Lower lobe of right lung (tissue), 2 donors: Measurements from ENCODE around the gene SPATA12. TPM values are rescaled to one million over a fixed set of nuclear protein-coding genes. Genes with fewer than 3 reads are reported as not detected.

Experiments used
- ATAC-seq, 2 donors: fragments of 200-7000 bp; cut with Tn5 transposase; one replicate each; pipeline ENCODE4 v1.9.1; 2020 to 2022; ENCODE audit warnings: mild to moderate bottlenecking in 2 of 2, moderate library complexity in 2 of 2
- DNase-seq: peaks from one replicate; pipeline ENCODE4 v3.0.0-alpha.2; 2020
- H3K27ac ChIP-seq: fragments of 200-600 bp; one replicate; pipeline ENCODE4 v1.8.0; 2022
- H3K27me3 ChIP-seq: fragments of 200-600 bp; one replicate; pipeline ENCODE4 v1.8.0; 2022; ENCODE audit warnings: low read depth
- H3K36me3 ChIP-seq: fragments of 200-600 bp; one replicate; pipeline ENCODE4 v1.8.0; 2022; ENCODE audit warnings: mild to moderate bottlenecking
- H3K4me1 ChIP-seq: fragments of 200-600 bp; one replicate; pipeline ENCODE4 v1.8.0; 2022
- H3K4me3 ChIP-seq: fragments of 200-600 bp; one replicate; pipeline ENCODE4 v1.8.0; 2022; ENCODE audit warnings: mild to moderate bottlenecking
- H3K9me3 ChIP-seq: fragments of 200-600 bp; one replicate; pipeline ENCODE4 v1.8.0; 2022
- intact Hi-C: fragments of 100-400 bp; cut with DNase I; formaldehyde crosslinking; loops from one replicate; pipeline ENCODE4 v1.11.0; 2022
- total RNA-seq: library from RNA; stranded (reverse); fragmentation: NEBNext Ultra II Directional; extraction: Animal tissue kit (Norgen Biotek cat#: 25700); gene quantifications from one replicate; pipeline ENCODE4 v1.2.1, GENCODE V29; 2021
- TF ChIP-seq, protein P1 (sequence below): fragments of 200-600 bp; IDR thresholded peaks from one replicate; pipeline ENCODE4 v1.8.0; 2022; ENCODE audit warnings: antibody characterized with exemption, mild to moderate bottlenecking
- donor health status: DM: no; HTN: yes; CAD: no; lungs with severe emphysema.

SPATA12 gene
- total RNA-seq, 1 donor from 2014 or later, result 0.15 TPM

GRCh38 chr3:57041674-57042073, 18.8 kb upstream of the SPATA12 start:
- Histone ChIP-seq H3K4me3 (no peak overlapping the region), H3K36me3 (no peaks in the 10 kb centered on the region), H3K27me3 (no peaks in the 10 kb centered on the region), H3K4me1 (no peaks in the 10 kb centered on the region), H3K9me3 (no peaks in the 10 kb centered on the region), H3K27ac (no peak overlapping the region)
- ATAC-seq, result no peak
- intact Hi-C loops, result no loop called here
- DNase-seq, result no peak
- TF ChIP-seq, protein P1, sequence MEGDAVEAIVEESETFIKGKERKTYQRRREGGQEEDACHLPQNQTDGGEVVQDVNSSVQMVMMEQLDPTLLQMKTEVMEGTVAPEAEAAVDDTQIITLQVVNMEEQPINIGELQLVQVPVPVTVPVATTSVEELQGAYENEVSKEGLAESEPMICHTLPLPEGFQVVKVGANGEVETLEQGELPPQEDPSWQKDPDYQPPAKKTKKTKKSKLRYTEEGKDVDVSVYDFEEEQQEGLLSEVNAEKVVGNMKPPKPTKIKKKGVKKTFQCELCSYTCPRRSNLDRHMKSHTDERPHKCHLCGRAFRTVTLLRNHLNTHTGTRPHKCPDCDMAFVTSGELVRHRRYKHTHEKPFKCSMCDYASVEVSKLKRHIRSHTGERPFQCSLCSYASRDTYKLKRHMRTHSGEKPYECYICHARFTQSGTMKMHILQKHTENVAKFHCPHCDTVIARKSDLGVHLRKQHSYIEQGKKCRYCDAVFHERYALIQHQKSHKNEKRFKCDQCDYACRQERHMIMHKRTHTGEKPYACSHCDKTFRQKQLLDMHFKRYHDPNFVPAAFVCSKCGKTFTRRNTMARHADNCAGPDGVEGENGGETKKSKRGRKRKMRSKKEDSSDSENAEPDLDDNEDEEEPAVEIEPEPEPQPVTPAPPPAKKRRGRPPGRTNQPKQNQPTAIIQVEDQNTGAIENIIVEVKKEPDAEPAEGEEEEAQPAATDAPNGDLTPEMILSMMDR, result no peak

- intact Hi-C loops, result no loop called here
- Histone ChIP-seq H3K4me1 (no peaks in the 10 kb centered on the region), H3K4me3 (no peak overlapping the region), H3K27me3 (no peaks in the 10 kb centered on the region), H3K9me3 (no peaks in the 10 kb centered on the region), H3K36me3 (no peaks in the 10 kb centered on the region), H3K27ac (no peak overlapping the region)
- no peak for ATAC-seq
- DNase-seq, result no peak
- TF ChIP-seq, protein P1, result no peak
These were observed 16.9 kb upstream of the SPATA12 start for GRCh38 chr3:57043518-57043917.

- intact Hi-C loops, result no loop called here
- ATAC-seq, result no peak
- no peak for DNase-seq
- Histone ChIP-seq H3K9me3 (no peaks in the 10 kb centered on the region), H3K27me3 (no peaks in the 10 kb centered on the region), H3K36me3 (no peaks in the 10 kb centered on the region), H3K4me3 (no peak overlapping the region), H3K4me1 (no peaks in the 10 kb centered on the region), H3K27ac (no peak overlapping the region)
- TF ChIP-seq, protein P1, result no peak
These were observed 14.2 kb upstream of the SPATA12 start for GRCh38 chr3:57046101-57046765.

DNA sequence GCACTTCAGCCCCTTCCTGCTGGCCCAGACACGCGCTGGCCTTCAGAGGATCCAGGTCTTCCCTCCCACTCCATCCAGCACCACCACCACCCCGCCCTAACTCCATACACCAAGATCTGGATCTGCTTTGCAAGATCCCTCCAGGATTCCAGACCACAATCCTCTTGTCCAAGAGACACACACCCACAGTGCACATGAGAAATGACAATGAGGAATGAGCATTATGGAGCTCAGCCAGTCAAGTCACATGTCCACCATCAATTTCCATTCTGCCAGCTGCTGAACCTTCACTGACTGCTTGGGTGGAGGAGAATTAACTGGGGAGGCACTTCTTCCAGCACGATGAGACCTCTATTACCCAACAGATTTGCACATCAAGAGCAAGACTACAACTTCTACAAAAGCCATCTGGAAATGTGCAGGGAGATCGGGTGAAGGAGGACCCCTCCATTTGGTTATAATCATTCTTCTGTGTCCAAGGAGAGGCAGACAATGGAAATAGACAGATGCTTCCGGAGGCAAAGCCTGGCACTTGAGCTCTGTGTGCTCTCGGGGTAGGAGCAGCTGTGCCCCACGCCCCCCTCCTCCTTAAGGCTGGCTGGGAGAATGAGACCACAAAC, 12.3 kb upstream of the SPATA12 start:
- Histone ChIP-seq H3K4me1 (no peaks in the 10 kb centered on the region), H3K27ac (no peak overlapping the region), H3K9me3 (no peaks in the 10 kb centered on the region), H3K27me3 (no peaks in the 10 kb centered on the region), H3K4me3 (no peak overlapping the region), H3K36me3 (no peaks in the 10 kb centered on the region)
- intact Hi-C loops, result no loop called here
- DNase-seq (no peak), ATAC-seq (peak; percentile 26 to 56)
- TF ChIP-seq, protein P1, result no peak

DNA sequence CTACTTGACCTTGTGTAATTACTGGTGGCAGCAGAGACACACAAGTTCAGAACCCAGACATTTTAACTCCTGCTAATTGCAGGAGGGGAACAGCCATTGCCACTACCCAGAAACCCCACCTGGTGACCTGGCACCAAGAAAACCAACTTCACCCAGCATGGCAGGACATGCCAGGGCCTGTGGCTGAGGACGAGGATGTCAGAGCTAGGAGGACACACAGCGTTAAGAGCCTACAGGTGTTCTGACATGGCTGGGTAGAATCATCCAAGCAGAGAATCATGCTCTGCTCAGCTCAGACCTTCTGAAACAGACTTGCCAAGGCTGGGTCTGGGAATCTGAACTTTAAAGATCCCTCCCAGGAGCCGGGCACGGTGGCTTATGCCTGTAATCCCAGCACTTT, 11.7 kb upstream of the SPATA12 start:
- ATAC-seq (no peak), DNase-seq (no peak)
- no peak overlapping the region for H3K4me3 ChIP-seq
- no peak overlapping the region for H3K27ac ChIP-seq
- H3K4me1 ChIP-seq, result no peaks in the 10 kb centered on the region
- no peaks in the 10 kb centered on the region for H3K36me3 ChIP-seq
- H3K9me3 ChIP-seq, result no peaks in the 10 kb centered on the region
- H3K27me3 ChIP-seq, result no peaks in the 10 kb centered on the region
- TF ChIP-seq, protein P1, result no peak
- intact Hi-C loops, result no loop called here
